MG63 (cell line): ENCODE measurements around the gene TRIM71. TPM values are rescaled to one million over a fixed set of nuclear protein-coding genes. Genes with fewer than 3 reads are reported as not detected.
A peak's percentile ranks its signal among the peaks of the same experiment; 100 is the strongest.
"Not testable (repeated sequence)": the region's sequence is repeated elsewhere in the genome, so short reads cannot be mapped to it uniquely, and the experiment has no call there.

ENCODE experiments used
- DNase-seq: peaks from one replicate; pipeline ENCODE4 v3.0.0-alpha.2; 2020
- H3K27me3 ChIP-seq: fragments of 250-450 bp; sonication (Bioruptor Pico); 2 replicates; pipeline ENCODE4 v1.5.1; 2020; ENCODE audit warnings: mild to moderate bottlenecking, moderate library complexity
- H3K36me3 ChIP-seq: fragments of 250-450 bp; sonication (Bioruptor Pico); 2 replicates; pipeline ENCODE4 v1.5.1; 2020; ENCODE audit warnings: mild to moderate bottlenecking, moderate library complexity
- H3K4me3 ChIP-seq: fragments of 250-450 bp; sonication (Bioruptor Pico); 2 replicates; pipeline ENCODE4 v1.5.1; 2020; ENCODE audit warnings: mild to moderate bottlenecking, moderate library complexity
- H3K9me3 ChIP-seq: fragments of 250-450 bp; sonication (Bioruptor Pico); 2 replicates; pipeline ENCODE4 v1.5.1; 2020; ENCODE audit warnings: mild to moderate bottlenecking, moderate library complexity
- total RNA-seq: library from RNA; depleted of rRNA; stranded (reverse); fragments of >200 nt; shearing (Covaris generic); gene quantifications from 2 replicates; pipeline ENCODE4 v1.2.3, GENCODE V29; 2014; ENCODE audit warnings: low replicate concordance; rRNA removed

TRIM71 gene
- total RNA-seq, 1 experiment from 2014 or later, result not detected

- no peaks in the 10 kb centered on the region for H3K27me3 ChIP-seq
- H3K9me3 ChIP-seq, result no peaks in the 10 kb centered on the region
- no peaks in the 10 kb centered on the region for H3K36me3 ChIP-seq
- no peak for DNase-seq
- H3K4me3 ChIP-seq, result no peak overlapping the region
These were observed 94.2 kb downstream of the TRIM71 start for GRCh38 chr3:32912046-32912445.

GRCh38 chr3:32913790-32914446 lies 96.1 kb downstream of the TRIM71 start:
- Histone ChIP-seq H3K4me3 (no peak overlapping the region), H3K36me3 (no peaks in the 10 kb centered on the region), H3K9me3 (0 out of 2 replicates have a peak, but pooled peaks cover 3% of the 10 kb centered on the region), H3K27me3 (no peaks in the 10 kb centered on the region)
- peak; percentile 73 for DNase-seq

DNA sequence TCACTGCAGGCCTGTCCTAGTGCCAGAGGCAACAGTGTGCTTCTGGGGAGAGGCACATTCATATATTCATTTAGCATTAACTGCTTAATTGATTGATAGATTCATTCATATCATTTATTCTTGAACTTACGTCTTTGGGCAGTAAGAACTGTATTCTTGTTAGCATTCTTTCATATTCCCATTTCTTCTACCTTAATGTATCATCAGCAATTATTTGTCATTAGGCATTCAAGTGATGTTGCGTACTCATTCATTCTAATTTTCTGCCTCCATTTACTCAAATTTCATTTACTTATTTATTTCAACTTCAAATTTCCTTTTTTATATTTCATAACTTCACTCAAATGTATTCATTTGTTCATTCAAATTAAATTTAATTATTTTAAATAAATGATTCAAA lies 102.1 kb downstream of the TRIM71 start:
- H3K36me3 ChIP-seq, result no peaks in the 10 kb centered on the region
- no peak for DNase-seq
- 0 out of 2 replicates have a peak, but pooled peaks cover 3% of the 10 kb centered on the region for H3K9me3 ChIP-seq
- H3K4me3 ChIP-seq, result no peak overlapping the region
- no peaks in the 10 kb centered on the region for H3K27me3 ChIP-seq

DNA sequence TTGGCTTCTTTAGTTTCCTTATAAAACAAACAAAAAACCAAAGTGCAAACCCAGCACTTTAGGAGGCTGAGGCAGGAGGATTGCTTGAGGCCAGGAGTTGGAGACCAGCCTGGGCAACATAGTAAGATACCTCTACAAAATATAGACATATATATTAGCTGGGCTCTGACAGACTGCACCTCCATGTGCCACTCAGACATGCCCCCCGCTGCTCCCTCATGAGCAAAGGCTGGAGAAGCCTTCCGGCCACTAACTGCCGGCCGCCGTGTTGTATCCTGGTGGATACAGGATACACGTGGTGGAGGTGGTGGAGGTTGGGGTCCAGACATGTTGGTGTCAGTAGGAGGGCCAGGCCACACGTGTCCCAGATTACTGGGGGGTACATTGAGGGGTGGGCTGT lies 104.3 kb downstream of the TRIM71 start:
- no peak for DNase-seq
- Histone ChIP-seq H3K36me3 (no peaks in the 10 kb centered on the region), H3K27me3 (0 out of 2 replicates have a peak, but pooled peaks cover 2% of the 10 kb centered on the region), H3K4me3 (no peak overlapping the region), H3K9me3 (0 out of 2 replicates have a peak, but pooled peaks cover 2% of the 10 kb centered on the region)

DNA sequence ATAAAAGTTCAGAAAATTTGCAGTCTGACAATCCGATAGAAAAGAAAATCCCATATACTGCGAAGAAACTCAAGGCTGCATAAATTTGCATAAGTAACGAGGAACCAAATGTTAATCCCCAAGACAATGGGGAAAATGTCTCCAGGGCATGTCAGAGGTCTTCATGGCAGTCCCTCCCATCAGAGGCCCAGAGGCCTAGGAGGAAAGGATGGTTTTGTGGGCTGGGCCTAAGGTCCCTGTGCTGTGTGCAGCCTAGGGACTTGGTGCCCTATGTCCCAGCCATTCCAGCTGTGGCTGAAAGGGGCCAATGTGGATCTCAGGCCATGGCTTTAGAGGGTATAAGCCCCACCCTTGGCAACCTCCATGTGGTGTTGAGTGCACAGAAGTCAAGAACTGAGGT lies 112.4 kb downstream of the TRIM71 start:
- no peaks in the 10 kb centered on the region for H3K9me3 ChIP-seq
- 0 out of 2 replicates have a peak, but pooled peaks cover 2% of the 10 kb centered on the region for H3K27me3 ChIP-seq
- no peaks in the 10 kb centered on the region for H3K36me3 ChIP-seq
- DNase-seq, result no peak
- no peak overlapping the region for H3K4me3 ChIP-seq

DNA sequence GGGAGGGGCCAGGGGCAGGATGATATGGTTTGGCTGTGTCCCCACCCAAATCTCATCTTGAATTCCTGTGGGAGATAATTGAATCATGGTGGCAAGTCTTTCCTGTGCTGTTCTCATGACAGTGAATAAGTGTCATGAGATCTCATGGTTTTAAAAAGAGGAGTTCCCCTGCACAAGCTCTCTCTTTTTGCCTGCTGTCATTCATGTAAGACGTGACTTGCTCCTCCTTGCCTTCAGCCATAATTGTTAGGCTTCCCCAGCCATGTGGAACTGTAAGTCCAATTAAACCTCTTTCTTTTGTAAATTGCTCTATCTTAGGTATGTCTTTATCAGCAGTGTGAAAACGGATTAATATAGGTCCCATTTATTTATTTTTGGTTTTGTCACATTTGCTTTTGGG lies 113.5 kb downstream of the TRIM71 start:
- H3K4me3 ChIP-seq, H3K36me3 ChIP-seq, DNase-seq, H3K9me3 ChIP-seq, H3K27me3 ChIP-seq: not testable (repeated sequence)

DNA sequence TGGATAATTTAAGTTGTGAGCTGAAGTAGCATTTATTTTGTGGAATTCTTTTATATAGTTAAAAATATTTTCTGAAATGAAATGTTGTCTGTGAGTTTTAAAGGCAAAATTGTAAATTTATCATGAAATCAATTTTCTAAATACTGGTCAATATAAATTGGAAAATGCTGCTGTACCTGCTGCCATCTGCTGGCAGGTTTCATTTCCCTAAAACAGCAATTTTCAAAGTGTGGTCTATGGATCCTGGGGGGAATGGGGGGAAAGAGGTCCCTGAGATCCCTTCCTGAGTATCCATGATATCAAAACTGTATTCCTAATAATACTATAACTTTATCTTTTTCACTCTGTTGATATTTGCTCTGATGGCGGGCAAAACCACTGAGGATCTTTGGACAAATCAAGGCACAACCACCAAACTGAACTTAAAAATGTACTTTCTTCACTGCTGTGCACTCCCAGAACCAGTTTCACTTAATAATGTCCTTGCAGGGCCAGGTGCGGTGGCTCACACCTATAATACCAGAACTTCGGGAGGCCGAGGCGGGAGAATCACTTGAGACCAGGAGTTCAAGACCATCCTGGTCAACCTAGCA lies 116.4 kb downstream of the TRIM71 start:
- Histone ChIP-seq H3K9me3 (no peaks in the 10 kb centered on the region), H3K36me3 (no peaks in the 10 kb centered on the region), H3K27me3 (no peaks in the 10 kb centered on the region), H3K4me3 (no peak overlapping the region)
- no peak for DNase-seq

GRCh38 chr3:32937331-32937730 lies 119.5 kb downstream of the TRIM71 start:
- DNase-seq, result no peak
- Histone ChIP-seq H3K27me3 (no peaks in the 10 kb centered on the region), H3K4me3 (no peak overlapping the region), H3K36me3 (no peaks in the 10 kb centered on the region), H3K9me3 (no peaks in the 10 kb centered on the region)

DNA sequence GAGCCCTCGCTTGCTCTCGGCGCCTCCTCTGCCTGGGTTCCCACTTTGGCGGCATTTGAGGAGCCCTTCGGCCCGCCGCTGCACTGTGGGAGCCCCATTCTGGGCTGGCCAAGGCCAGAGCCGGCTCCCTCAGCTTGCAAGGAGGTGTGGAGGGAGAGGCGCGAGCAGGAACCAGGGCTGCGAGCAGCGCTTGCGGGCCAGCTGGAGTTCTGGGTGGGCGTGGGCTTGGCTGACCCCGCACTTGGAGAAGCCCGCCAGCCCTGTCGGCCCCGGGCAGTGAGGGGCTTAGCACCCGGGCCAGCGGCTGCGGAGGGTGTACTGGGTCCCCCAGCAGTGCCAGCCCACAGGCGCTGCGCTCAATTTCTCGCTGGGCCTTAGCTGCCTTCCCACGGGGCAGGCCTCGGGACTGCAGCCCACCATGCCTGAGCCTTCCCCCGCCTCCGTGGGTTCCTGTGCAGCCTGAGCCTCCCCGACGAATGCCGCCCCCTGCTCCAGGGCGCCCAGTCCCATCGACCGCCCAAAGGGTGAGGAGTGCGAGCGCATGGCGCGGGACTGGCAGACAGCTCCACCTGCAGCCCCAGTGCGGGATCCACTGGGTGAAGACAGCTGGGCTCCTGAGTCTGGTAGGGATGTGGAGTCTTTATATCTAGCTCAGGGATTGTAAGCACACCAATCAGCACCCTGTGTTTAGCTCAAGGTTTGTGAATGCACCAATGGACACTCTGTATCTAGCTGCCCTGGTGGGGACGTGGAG lies 121.9 kb downstream of the TRIM71 start:
- H3K4me3 ChIP-seq, DNase-seq, H3K27me3 ChIP-seq, H3K9me3 ChIP-seq, H3K36me3 ChIP-seq: not testable (repeated sequence)

GRCh38 chr3:32940726-32941125 lies 122.9 kb downstream of the TRIM71 start:
- no peaks in the 10 kb centered on the region for H3K27me3 ChIP-seq
- no peak overlapping the region for H3K4me3 ChIP-seq
- H3K9me3 ChIP-seq, result no peaks in the 10 kb centered on the region
- no peak for DNase-seq
- H3K36me3 ChIP-seq, result no peaks in the 10 kb centered on the region

DNA sequence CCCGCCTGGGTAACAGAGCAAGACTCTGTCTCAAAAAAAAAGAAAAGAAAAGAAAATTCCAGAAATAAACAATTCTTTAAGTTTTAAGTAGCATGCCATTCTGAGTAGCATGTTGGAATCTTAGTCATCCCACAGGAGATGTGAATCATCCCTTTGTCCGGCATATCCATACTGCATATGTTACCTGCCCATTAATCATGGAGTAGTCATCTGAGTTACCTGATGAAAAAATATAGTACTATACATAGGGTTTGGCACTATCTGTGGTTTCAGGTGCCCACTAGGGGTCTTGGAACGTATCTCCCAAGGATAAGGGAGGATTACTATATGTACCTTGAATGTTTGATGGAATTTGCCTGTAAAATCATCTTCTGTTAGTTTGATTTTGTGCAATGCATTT lies 127.3 kb downstream of the TRIM71 start:
- Histone ChIP-seq H3K9me3 (no peaks in the 10 kb centered on the region), H3K36me3 (no peaks in the 10 kb centered on the region), H3K4me3 (no peak overlapping the region), H3K27me3 (no peaks in the 10 kb centered on the region)
- no peak for DNase-seq

GRCh38 chr3:32945598-32945997 lies 127.8 kb downstream of the TRIM71 start:
- not testable (repeated sequence) for DNase-seq, H3K36me3 ChIP-seq, H3K4me3 ChIP-seq, H3K27me3 ChIP-seq, H3K9me3 ChIP-seq

DNA sequence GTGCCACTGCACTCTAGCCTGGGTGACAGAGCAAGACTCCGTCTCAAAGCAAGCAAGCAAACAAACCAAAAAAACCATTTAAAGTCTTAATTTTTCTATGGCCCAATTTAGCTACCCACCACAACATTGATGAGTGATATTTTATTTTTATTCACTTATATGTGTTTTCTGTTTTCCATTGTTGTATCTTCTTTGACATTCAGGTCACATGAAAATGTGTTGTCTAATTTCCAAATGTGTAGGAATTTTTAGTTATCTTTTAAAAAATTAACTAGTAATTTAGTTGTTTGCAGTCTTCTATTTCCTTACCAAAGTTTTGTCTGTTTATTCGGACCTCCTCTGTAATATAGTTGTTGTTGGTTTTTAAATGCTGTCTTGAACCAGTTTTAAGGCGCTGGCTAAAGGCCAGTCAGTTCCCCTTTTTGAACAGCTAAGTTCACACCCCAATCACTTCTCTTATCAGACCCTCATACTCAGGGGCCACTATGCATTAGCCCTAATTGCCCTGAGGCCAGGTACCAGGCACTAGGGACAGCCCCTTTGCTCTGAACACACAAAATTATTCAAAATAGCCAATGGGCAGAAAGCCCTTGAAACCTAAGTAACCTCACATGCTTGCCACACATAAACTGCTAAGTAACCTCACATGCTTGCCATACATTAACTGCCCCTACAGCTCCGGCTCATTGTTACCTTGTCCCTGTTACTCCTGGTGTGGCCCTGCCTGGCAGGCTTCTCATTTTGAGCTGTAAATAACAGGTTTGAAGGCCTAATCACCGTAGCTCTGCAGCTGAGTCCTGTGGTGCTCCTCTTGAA lies 129.4 kb downstream of the TRIM71 start:
- H3K36me3 ChIP-seq, result no peaks in the 10 kb centered on the region
- no peak overlapping the region for H3K4me3 ChIP-seq
- no peaks in the 10 kb centered on the region for H3K27me3 ChIP-seq
- no peak for DNase-seq
- H3K9me3 ChIP-seq, result no peaks in the 10 kb centered on the region

Other genes starting within 250 kb of the TRIM71 start
- gene DYNC1LI1, start 247.1 kb upstream of the TRIM71 start, total RNA-seq, result 50.6 and 60.0 TPM in 2 replicates
- 14.1 and 17.9 TPM in 2 replicates for gene CNOT10, start 132.8 kb upstream of the TRIM71 start, total RNA-seq
- gene CCR4, start 133.6 kb downstream of the TRIM71 start, total RNA-seq, result not detected in 2 replicates